C4-2B (cell line): ENCODE data around the gene RPS3.

ENCODE experiments used
- CTCF ChIP-seq: fragments of 450-650 bp; conservative IDR thresholded peaks from 2 replicates; pipeline ENCODE4 v1.5.1; 2017; ENCODE audit warnings: mild to moderate bottlenecking
- ZFX ChIP-seq: fragments of 450-650 bp; IDR thresholded peaks from 2 replicates; pipeline ENCODE4 v1.6.1; 2017

GRCh38 chr11:75373201-75373600 is 26.1 kb upstream of the RPS3 start:
- TF ChIP-seq CTCF (no peak), ZFX (no peak)
